Psoas muscle (tissue), 8 donors: ENCODE measurements around the gene CEMP1. TPM values are rescaled to one million over a fixed set of nuclear protein-coding genes. Genes with fewer than 3 reads are reported as not detected.

Experiments
- ATAC-seq, 4 donors: fragments of 200-7000 bp; cut with Tn5 transposase; one replicate each; pipeline ENCODE4 v1.9.1; 2020; ENCODE audit warnings: moderate library complexity in 3 of 4, mild to moderate bottlenecking in 2 of 4
- DNase-seq, 2 donors: peaks; one replicate each; pipeline ENCODE4 v3.0.0-alpha.2; 2020
- H3K27ac ChIP-seq: fragments of 200-600 bp; one replicate; pipeline ENCODE4 v1.8.0; 2022
- H3K27me3 ChIP-seq, 3 donors: fragments of 200-600 bp in 1 of 3; one replicate each; pipeline versions ENCODE4 v1.6.1 to v1.8.0; 2013 to 2022; ENCODE audit warnings: low read length in 2 of 3, mild to moderate bottlenecking in 2 of 3, moderate library complexity in 1 of 3; ENCODE audit not compliant: insufficient read depth in 3 of 3
- H3K36me3 ChIP-seq, 2 donors: fragments of 200-600 bp in 1 of 2; one replicate each; pipeline versions ENCODE4 v1.6.1 to v1.8.0; 2013 to 2022; ENCODE audit warnings: low read depth in 1 of 2, mild to moderate bottlenecking in 1 of 2, moderate library complexity in 1 of 2; ENCODE audit not compliant: insufficient read depth in 1 of 2
- H3K4me1 ChIP-seq: fragments of 200-600 bp; one replicate; pipeline ENCODE4 v1.8.0; 2022
- H3K4me3 ChIP-seq: fragments of 200-600 bp; one replicate; pipeline ENCODE4 v1.8.0; 2022; ENCODE audit warnings: mild to moderate bottlenecking
- H3K9me3 ChIP-seq: fragments of 200-600 bp; one replicate; pipeline ENCODE4 v1.8.0; 2022
- WGBS, 3 donors: extraction: QIAGEN DNeasy Blood & Tissue Kit; methylation state at CpG; one replicate each; pipeline versions ENCODE4 v1.1.6 to v1.1.7; 2013; 5-methylcytosine and 5-hydroxymethylcytosine counted together
- intact Hi-C, 2 donors: fragments of 100-400 bp; cut with DNase I; formaldehyde crosslinking; loops; one replicate each; pipeline versions ENCODE4 v1.11.0 to v1.14.2; 2022
- polyA plus RNA-seq, 3 donors: library from polyadenylated mRNA; stranded (reverse); fragments of 200-250 nt; gene quantifications; one replicate each; pipeline ENCODE4 v1.2.3, GENCODE V29; 2013
- total RNA-seq, 4 donors: library from RNA; stranded (reverse); fragmentation: NEBNext Ultra II Directional in 2 of 4; extraction: Animal tissue kit (Norgen Biotek cat#: 25700) in 2 of 4; gene quantifications; one replicate each; pipeline versions ENCODE4 v1.2.1 to v1.2.4, GENCODE V29; 2021 to 2023
- TF ChIP-seq, protein P1 (sequence below): fragments of 200-600 bp; IDR thresholded peaks from one replicate; pipeline ENCODE4 v1.8.0; 2022; ENCODE audit warnings: antibody characterized with exemption
- donor health status: healthy with polysubstance abuse.
- donor health status: DM: no; HTN: no; CAD: no; lungs with moderate emphysema.
- donor health status: Bipolar disorder and iron deficiency.
- donor health status: healthy.
- donor health status: DM: yes; HTN: yes; CAD: no.
- donor health status: DM: no; HTN: no; CAD: no.
- donor health status: DM: no; HTN: no; CAD: no.
- donor health status: DM: yes; HTN: yes; CAD: no.

CEMP1 gene
- total and polyA plus RNA-seq, 7 donors, result 0.16 to 0.32 (median 0.20) TPM; not detected in 3

DNA sequence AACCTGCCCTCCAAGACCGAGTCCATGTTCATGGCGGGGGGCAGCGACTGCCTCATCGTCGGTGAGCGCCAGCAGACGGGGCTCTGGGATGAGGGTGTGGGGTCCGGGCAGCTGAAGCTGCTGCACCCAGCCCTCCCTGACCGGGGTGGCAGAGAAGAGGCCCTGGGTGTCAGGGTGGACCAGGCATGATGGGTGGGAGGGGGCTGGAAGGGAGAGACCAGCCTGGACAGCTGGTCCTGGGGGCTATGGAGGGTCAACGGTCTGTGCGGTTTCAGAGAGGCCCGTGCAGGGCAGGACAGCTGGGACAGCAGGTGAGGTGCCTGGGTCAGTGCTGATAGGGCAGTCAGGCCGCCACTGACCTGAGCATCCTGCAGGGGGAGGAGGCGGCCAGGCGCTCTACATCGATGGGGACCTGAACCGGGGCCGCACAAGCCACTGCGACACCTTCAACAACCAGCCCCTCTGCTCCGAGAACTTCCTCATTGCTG, 30.7 kb downstream of the CEMP1 start:
- ATAC-seq, result no peak
- Histone ChIP-seq H3K9me3 (no peaks in the 10 kb centered on the region), H3K4me3 (no peak overlapping the region), H3K27me3 (no peaks in the 10 kb centered on the region), H3K36me3 (peaks cover 0 to 13% of the 10 kb centered on the region in 2 donors), H3K27ac (no peak overlapping the region), H3K4me1 (peaks cover 36% of the 10 kb centered on the region)
- WGBS, 3 donors, result 82 to 85% (median 84%) methylated on average over 20 of the region's 20 CpGs
- DNase-seq, result no peak
- TF ChIP-seq, protein P1, sequence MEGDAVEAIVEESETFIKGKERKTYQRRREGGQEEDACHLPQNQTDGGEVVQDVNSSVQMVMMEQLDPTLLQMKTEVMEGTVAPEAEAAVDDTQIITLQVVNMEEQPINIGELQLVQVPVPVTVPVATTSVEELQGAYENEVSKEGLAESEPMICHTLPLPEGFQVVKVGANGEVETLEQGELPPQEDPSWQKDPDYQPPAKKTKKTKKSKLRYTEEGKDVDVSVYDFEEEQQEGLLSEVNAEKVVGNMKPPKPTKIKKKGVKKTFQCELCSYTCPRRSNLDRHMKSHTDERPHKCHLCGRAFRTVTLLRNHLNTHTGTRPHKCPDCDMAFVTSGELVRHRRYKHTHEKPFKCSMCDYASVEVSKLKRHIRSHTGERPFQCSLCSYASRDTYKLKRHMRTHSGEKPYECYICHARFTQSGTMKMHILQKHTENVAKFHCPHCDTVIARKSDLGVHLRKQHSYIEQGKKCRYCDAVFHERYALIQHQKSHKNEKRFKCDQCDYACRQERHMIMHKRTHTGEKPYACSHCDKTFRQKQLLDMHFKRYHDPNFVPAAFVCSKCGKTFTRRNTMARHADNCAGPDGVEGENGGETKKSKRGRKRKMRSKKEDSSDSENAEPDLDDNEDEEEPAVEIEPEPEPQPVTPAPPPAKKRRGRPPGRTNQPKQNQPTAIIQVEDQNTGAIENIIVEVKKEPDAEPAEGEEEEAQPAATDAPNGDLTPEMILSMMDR, result no peak
- intact Hi-C loops, result loop anchor here (1.0 to 5.0 kb wide), 4 partner anchors 73 to 308 kb away; partner anchors contain the start of genes ABCA3 (in 2 of the 2) and CCNF (in 1 of the 2)

DNA sequence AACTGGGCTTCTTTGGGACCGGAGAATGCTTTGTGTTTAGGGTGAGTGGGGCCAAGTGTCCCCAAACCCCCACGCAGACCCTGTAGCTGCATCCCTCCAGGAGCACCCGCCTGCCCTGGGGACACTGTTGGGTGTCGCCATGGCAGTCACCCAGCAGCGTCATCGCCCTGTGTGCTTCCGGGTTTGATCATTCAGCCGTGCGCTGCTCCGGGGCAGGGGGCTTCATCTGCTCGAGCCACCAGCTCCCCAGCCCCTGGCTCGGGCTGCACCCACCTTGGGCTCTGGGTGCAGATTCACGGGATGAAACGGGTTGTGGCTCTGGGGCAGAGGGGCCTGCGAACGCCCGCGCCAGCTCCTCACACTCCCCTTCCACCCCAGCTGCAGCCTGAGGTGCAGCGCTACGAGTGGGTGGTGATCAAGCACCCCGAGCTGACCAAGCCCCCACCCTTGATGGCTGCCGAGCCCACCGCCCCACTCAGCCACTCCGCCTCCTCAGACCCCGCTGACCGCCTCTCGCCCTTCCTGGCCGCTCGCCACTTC, 31.2 kb downstream of the CEMP1 start:
- WGBS, 3 donors, result 92 to 96% (median 92%) methylated on average over 25 to 29 of the region's 29 CpGs
- TF ChIP-seq, protein P1, result no peak
- Histone ChIP-seq H3K9me3 (no peaks in the 10 kb centered on the region), H3K4me1 (peaks cover 36% of the 10 kb centered on the region), H3K27ac (no peak overlapping the region), H3K4me3 (no peak overlapping the region), H3K36me3 (peaks cover 0 to 13% of the 10 kb centered on the region in 2 donors), H3K27me3 (no peaks in the 10 kb centered on the region)
- intact Hi-C loops, result loop anchor here (1.0 to 5.0 kb wide), 4 partner anchors 73 to 308 kb away; partner anchors contain the start of genes ABCA3 (in 2 of the 2) and CCNF (in 1 of the 2)
- ATAC-seq (no peak), DNase-seq (no peak)

DNA sequence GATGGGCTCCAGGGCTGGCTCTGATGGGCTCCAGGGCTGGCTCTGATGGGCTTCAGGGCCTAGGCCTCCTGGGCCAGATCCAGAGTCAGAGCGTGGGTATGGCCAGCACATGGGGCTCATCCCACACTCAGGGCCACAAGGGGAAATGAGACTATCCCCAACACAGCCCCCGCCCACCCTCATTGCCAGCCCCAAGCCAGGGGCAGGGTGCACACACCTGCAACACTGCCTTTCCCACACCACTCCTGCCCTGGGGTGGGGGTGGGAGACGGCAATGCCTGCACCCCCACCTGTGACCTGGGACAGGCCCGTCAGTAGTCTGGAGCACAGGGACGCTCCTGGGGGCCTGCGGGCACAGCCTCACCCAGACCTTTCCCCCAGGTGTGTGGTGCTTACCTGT, 31.8 kb downstream of the CEMP1 start:
- no peaks in the 10 kb centered on the region for H3K9me3 ChIP-seq
- H3K27ac ChIP-seq, result peak overlapping the region; percentile 30
- ATAC-seq (no peak), DNase-seq (no peak)
- TF ChIP-seq, protein P1, result no peak
- intact Hi-C loops, result no loop called here
- 85 to 94% (median 93%) methylated on average over 6 of the region's 6 CpGs for WGBS, 3 donors
- peaks cover 36% of the 10 kb centered on the region for H3K4me1 ChIP-seq
- no peaks in the 10 kb centered on the region for H3K27me3 ChIP-seq
- peaks cover 0 to 13% of the 10 kb centered on the region in 2 donors for H3K36me3 ChIP-seq
- H3K4me3 ChIP-seq, result no peak overlapping the region

DNA sequence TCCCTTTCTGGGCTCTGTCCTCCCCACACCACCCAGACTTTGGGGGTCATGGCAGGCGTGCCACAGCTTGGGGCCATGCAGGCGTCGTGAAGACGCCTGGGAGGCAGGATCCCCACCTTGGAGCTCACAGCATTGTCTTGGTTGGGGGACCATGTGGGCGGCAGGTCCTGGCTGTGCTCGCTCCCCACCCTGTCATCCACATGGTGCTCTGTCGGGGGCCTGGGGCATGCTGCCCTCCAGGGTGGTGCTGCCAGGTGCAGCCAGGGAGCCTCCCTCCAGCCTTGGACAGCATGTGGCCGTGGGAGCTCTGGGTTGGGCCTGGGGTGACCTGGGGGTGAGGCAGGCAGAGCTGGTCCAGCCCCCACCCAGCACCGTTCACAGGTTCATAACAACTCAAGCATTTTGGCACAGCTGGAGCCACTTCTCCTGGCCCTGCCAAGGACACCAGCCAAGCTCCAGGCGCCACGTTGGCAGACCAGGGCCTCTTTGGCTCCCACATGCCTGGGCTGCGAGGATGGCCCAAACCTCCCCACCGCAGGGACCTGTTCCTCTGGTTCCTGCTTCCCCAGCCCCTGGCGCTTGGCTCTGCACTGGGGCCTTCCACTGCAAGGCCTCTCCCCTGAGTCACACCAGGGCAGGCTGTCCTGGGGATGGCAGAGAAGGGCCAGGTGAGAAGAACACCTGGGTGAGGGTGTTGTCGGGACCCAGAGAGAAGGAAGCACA, 32.5 kb downstream of the CEMP1 start:
- peaks cover 36% of the 10 kb centered on the region for H3K4me1 ChIP-seq
- peaks cover 0 to 13% of the 10 kb centered on the region in 2 donors for H3K36me3 ChIP-seq
- no peaks in the 10 kb centered on the region for H3K9me3 ChIP-seq
- H3K27me3 ChIP-seq, result no peaks in the 10 kb centered on the region
- ATAC-seq (peak; percentile 10 to 46 (median 30)), DNase-seq (no peak)
- H3K4me3 ChIP-seq, result no peak overlapping the region
- 52 to 65% (median 59%) methylated on average over 13 to 15 of the region's 15 CpGs for WGBS, 3 donors
- TF ChIP-seq, protein P1, result no peak
- H3K27ac ChIP-seq, result peak overlapping the region; percentile 30
- intact Hi-C loops, result no loop called here
